Activated T-cell treated with anti-CD3 and anti-CD28 coated beads, Interleukin-2, amount 50 U/mL, for 4 hours (primary cell): ENCODE results near the gene GFI1B. TPM values are rescaled to one million over a fixed set of nuclear protein-coding genes. Genes with fewer than 3 reads are reported as not detected.
"Not testable (repeated sequence)": the region's sequence is repeated elsewhere in the genome, so short reads cannot be mapped to it uniquely, and the experiment has no call there.

Experiments used
- ATAC-seq, 2 donors: fragments of 200-7000 bp; cut with Tn5 transposase; one replicate each; pipeline ENCODE4 v1.10.0; 2021
- DNase-seq: peaks from one replicate; pipeline ENCODE4 v3.0.0-alpha.2; 2020
- H3K27me3 Mint-ChIP-seq: one replicate; pipeline ENCODE4 v1.8.0; 2021; ENCODE audit warnings: low read depth, mixed read lengths
- H3K36me3 Mint-ChIP-seq: one replicate; pipeline ENCODE4 v1.8.0; 2022; ENCODE audit warnings: mixed read lengths; ENCODE audit not compliant: insufficient read depth
- H3K4me1 Mint-ChIP-seq: one replicate; pipeline ENCODE4 v1.8.0; 2021; ENCODE audit warnings: low read depth, mixed read lengths
- H3K4me3 Mint-ChIP-seq: one replicate; pipeline ENCODE4 v1.8.0; 2021; ENCODE audit warnings: mild to moderate bottlenecking, moderate library complexity, mixed read lengths
- H3K9me3 Mint-ChIP-seq: one replicate; pipeline ENCODE4 v1.8.0; 2021; ENCODE audit warnings: mixed read lengths
- total RNA-seq, 3 donors: library from RNA; stranded (reverse); gene quantifications; one replicate each; pipeline ENCODE4 v1.2.1, GENCODE V29; 2021

Gene GFI1B
- total RNA-seq, 3 donors from 2014 or later: 0.16 to 0.87 (median 0.56) TPM

- DNase-seq: no peak
- no peak for ATAC-seq
- Mint-ChIP-seq H3K36me3 (peaks cover 1% of the 10 kb centered on the region), H3K4me1 (peaks cover 38% of the 10 kb centered on the region), H3K27me3 (no peaks in the 10 kb centered on the region), H3K4me3 (peak overlapping the region; percentile 98), H3K9me3 (no peaks in the 10 kb centered on the region)
Observed at GRCh38 chr9:133031496-133031911, 53.0 kb downstream of the GFI1B start.

GRCh38 chr9:133032171-133032570, 53.7 kb downstream of the GFI1B start:
- peak overlapping the region; percentile 98 for H3K4me3 Mint-ChIP-seq
- no peak for DNase-seq
- H3K27me3 Mint-ChIP-seq: no peaks in the 10 kb centered on the region
- H3K4me1 Mint-ChIP-seq: peaks cover 41% of the 10 kb centered on the region
- ATAC-seq: no peak
- H3K36me3 Mint-ChIP-seq: peaks cover 4% of the 10 kb centered on the region
- no peaks in the 10 kb centered on the region for H3K9me3 Mint-ChIP-seq

GRCh38 chr9:133035669-133036068, 57.2 kb downstream of the GFI1B start:
- H3K9me3 Mint-ChIP-seq: no peaks in the 10 kb centered on the region
- H3K4me1 Mint-ChIP-seq: peaks cover 45% of the 10 kb centered on the region
- no peak for DNase-seq
- H3K4me3 Mint-ChIP-seq: no peak overlapping the region
- ATAC-seq: no peak
- H3K36me3 Mint-ChIP-seq: peaks cover 8% of the 10 kb centered on the region
- no peaks in the 10 kb centered on the region for H3K27me3 Mint-ChIP-seq

- H3K36me3 Mint-ChIP-seq: peaks cover 12% of the 10 kb centered on the region
- no peaks in the 10 kb centered on the region for H3K27me3 Mint-ChIP-seq
- peaks cover 24% of the 10 kb centered on the region for H3K4me1 Mint-ChIP-seq
- DNase-seq (no peak), ATAC-seq (no peak)
- H3K9me3 Mint-ChIP-seq: no peaks in the 10 kb centered on the region
- H3K4me3 Mint-ChIP-seq: no peak overlapping the region
Observed at GRCh38 chr9:133037775-133038515, 59.5 kb downstream of the GFI1B start.

GRCh38 chr9:133040892-133041479, 62.5 kb downstream of the GFI1B start:
- DNase-seq: peak; percentile 34
- H3K4me3 Mint-ChIP-seq, ATAC-seq, H3K9me3 Mint-ChIP-seq, H3K27me3 Mint-ChIP-seq: not testable (repeated sequence)
- Mint-ChIP-seq H3K36me3 (peaks cover 21% of the 10 kb centered on the region), H3K4me1 (peaks cover 20% of the 10 kb centered on the region)

Other genes with a start within 250 kb of the GFI1B start
- gene AK8, start 100.4 kb upstream of the GFI1B start, total RNA-seq: not detected
- under 1 TPM; 0.42 to 0.82 (median 0.73) TPM for gene SPACA9, start 99.8 kb upstream of the GFI1B start, total RNA-seq
- gene TSC1, start 34.1 kb upstream of the GFI1B start, total RNA-seq: 10 to 100 TPM; 23.6 to 26.8 (median 24.0) TPM
- 10 to 100 TPM; 80.4 to 86.8 (median 83.6) TPM for gene GTF3C5, start 52.3 kb downstream of the GFI1B start, total RNA-seq
- gene CEL, start 83.3 kb downstream of the GFI1B start, total RNA-seq: 1 to 10 TPM; 3.1 to 4.7 (median 3.9) TPM
- 10 to 100 TPM; 43.2 to 46.7 (median 45.2) TPM for gene RALGDS, start 142.5 kb downstream of the GFI1B start, total RNA-seq
- gene GBGT1, start 185.2 kb downstream of the GFI1B start, total RNA-seq: 1 to 10 TPM; 3.0 to 3.3 (median 3.2) TPM
- gene OBP2B, start 230.6 kb downstream of the GFI1B start, total RNA-seq: not detected